Pons (tissue), 1 donor: ENCODE data around the gene ANKH.

Experiments
- DNase-seq: peaks from one replicate; pipeline ENCODE4 v3.0.0-alpha.2; 2016; ENCODE audit warnings: low spot score

ANKH gene

DNA sequence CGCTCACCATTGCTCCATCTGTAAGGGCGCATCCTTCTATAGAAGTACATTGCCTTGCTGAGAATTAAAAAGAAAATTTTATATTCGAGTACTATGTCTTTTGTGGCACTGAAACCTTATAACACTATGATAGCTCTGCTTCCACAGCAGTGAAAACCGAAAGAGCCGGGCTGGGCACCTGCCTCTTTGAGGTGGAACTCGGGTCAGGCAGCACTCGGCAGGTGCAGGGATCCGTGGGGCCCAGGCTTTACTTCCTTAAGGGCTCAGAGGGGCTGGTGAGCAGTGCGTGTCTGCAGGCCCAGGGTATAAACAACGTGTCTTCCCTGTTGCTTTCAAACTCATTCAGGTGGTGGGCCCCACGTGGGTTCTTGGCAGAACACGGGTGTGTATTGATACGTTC, 137.2 kb downstream of the ANKH start:
- no peak for DNase-seq

DNA sequence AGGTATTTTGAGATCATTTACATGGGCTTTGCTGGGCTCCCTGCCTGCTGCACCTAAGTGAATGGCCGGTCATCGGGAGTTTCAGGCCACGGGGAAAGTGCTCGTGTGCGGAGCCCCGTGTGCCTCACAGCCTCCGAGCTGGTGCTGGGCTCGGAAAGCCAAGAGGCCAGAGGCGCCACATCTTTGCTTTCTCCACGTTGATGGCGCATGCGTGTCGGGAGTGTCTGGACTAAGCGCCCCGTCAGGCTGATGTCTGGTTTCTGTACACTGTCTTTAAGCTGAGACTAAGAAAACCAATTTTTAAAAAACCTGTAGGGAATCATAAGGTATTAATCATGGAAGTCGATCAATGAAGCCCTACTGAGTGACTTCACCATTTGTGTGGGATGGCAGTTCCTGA, 137.9 kb downstream of the ANKH start:
- DNase-seq: no peak

DNA sequence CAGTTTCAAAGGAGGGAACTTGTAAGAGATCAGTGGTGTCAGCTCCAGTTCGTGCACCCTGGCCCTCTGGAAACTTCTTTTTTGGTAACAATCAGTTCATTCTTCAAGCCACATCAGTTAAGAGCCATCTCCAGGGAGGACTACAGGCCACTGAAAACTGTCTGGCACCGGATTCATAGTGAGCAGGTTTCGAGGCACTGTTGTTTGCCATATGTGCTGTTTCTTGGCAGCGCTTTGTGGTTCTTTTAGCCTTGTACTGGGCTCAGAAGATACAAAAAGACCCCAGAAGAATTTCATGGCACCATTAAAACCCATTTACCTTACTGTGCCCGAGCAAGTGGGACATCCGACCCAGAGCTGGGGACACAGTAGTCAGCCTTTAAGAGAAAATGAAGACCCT, 138.6 kb downstream of the ANKH start:
- no peak for DNase-seq

DNA sequence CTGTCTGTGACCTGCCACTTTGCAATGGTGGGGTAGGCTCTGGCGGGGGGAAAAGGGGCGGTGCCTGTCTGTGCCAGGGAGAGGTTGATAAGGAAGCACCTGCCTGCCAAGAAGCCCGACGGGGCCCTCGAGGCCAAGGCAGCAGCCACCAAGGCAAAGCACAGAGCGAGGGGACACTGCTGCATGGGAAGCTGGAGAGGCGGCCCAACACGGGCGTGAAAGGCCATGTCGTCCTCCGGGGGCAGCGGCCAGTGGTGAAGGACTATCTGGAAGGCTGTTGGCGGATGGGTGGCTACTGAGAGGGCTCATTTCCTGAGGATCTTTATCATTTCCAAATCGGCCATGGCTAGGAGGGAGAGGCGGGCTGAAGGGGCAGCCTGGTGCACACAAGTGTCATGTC, 140.7 kb downstream of the ANKH start:
- no peak for DNase-seq

DNA sequence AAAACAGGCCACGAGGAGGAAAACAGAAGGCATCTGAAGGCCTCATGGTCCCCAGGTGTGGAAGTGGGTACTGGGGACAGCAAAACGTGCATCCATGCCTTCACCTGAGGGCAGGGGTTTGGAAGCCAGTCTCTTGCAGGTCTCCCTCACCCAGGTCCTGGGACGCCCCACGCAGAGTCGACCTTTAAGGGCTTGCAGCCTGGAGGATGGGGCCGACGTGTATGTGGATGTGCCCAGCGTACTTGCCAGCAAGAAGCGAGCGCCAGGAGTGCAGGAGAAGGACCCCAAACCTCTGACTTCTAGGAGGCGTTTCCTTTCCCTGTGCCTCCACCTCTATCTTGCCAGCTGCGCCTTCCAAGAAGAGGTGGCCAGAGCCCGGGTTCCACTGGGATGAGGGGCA, 141.1 kb downstream of the ANKH start:
- no peak for DNase-seq

DNA sequence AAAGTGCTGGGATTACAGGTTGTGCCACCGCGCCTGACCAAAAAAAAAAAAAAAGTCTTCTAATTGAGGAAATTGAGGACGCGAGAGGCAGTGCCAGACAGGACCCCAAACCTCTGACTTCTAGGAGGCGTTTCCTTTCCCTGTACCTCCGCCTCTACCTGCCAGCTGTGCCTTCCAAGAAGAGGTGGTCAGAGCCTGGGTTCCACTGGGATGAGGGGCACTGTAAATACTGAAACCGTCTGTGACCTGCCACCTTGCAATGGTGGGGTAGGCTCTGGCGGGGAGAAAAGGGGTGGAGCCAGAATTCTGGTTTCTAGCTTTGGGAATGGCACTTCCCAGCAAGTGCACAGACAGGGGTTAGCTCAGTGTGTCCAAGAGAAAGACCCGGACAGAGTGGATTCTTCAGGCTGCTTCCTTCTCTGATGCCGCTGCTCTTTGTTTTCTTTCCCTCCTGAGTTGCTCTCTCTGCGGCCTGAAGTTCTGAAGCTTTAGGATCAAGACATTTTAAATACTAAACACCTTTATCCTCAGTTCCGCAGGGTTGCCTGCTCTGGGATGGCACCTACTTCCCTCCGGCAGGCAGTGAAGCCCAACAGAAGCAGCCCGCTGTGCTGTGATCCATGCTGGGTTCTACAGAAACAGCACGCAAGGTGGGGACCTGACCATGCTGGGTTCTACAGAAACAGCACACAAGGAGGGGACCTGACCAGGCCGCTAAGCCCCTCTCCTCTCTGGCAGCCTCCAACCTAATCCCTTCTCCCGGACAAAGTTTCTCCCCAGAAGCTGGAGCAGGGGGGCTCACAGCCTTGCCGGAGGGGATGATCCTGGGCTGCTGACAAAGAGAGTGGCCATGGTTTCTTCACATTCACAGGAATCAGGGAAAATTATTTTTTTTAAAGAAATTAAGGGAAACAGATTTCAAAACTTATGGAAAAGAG, 141.9 kb downstream of the ANKH start:
- no peak for DNase-seq

DNA sequence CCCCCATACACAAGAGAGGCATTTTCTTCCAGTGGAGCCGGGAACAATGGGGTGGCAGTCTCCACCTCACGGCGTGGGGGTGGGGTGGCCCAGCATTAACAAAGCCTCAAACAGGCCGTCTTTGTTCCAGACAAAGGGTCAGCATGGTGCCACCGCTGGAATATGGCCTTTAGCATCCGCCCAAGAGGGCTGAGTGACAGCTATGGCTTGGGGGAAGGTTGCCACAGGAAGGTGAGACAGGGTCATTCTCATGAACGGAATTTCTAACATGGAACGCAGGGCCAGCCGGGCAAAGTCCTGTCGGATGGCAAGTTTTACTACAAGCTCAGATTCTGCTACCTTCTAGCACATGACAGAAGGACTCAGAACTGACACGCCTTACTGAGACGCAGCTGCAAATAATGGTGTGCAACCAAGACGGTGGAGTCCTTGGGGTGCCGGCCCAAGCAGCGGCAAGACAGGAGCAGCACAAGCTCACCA, 143.1 kb downstream of the ANKH start:
- peak; percentile 97 for DNase-seq

DNA sequence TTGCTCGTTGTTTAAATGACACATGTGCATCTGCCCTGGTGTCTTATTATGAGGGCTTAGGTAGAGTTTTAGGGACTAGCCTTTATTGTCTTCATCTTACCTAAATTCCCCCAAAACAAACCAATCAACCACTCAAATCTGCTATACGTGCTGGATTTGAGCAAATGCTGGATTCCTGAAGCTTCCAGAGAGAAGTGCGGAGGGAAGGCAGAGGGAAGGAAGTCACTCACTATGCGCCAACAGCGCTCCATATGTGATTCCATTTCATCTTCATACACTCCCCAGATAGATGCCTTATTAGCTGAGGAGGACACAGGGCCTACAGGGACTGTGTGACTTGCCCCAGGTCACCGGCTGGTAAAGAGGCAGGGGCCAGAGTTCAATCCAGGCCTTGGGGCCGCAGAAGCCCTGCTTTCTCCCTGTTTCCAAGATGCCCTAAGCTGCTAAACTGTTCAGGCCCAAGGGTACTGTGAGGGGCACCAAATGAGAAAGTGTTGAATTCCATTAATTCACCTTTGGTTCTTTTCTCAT, 143.6 kb downstream of the ANKH start:
- DNase-seq: peak; percentile 68

DNA sequence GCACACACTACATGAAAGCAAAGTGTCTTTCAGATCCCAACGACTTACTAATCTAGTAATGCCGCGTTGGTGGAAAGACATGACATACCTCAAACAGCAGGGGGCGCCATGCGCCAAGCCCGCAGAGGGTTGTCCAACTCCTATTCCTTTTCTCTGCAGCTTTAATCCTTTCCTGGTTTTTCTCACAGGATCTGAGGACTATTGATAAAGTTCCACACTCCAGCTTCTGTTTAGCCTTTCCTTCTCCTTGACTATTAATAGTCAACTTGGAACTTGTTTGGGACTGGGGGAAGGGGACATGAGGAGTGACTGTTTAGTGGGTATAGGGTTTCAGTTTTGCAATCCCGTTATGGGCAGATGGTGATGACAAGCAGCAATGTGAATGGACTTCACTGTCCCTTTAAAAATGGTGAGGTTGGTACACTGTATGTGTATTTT, 144.1 kb downstream of the ANKH start:
- peak; percentile 96 for DNase-seq

DNA sequence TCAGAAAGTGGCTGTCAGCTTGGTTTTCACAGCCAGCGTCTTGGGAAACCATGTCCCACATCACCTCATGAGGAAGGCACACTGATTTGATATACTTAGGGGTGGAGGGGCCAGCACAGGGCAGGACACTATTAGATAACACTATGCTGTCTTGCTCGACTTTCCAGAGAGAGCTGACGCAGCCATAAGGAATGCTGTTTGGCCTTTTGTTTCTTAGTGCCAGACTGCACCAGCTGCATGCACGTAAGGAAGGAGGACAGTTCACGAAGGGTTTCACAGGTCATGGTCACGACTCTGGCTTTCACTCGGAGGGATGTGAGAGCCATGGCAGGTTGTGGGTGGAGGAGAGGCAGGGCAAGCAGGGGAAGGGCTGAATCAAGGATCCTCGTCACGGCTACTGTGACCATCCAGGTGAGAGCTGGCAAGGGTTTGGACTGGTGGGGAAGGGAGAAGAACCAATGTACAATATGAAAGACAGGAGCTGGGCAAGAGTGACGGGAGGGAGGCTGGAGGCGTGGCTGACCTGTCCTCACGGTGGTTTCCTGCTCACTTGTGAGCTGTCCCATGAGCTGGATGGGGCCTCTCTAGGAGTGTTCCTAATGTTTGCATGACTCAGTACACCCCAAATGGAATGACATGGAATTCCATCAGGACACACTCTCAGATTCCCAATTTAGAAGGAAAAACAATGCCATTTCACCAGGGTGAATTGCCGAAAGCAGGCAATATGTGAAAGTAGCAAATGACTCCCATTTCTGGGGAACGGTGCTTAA, 145.3 kb downstream of the ANKH start:
- DNase-seq: no peak

DNA sequence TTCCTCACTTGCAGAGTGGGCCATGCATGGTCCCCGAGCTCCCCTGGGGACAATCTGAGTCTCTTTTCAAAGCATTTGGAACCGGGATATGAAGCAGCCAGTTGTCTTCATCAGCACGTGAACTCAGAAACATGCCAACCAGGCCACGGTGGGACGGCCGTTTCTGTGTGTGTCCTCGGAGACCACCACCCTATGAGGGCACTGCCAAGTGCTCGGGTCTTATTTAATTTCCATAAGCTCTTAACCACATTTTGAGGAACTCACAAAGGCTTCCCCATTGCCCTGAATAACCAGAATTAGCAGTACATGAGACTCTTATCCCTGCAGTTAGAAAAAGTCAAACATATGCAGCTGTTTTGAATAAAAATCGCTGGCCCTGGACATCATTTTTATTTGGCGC, 146.9 kb downstream of the ANKH start:
- peak; percentile 62 for DNase-seq

DNA sequence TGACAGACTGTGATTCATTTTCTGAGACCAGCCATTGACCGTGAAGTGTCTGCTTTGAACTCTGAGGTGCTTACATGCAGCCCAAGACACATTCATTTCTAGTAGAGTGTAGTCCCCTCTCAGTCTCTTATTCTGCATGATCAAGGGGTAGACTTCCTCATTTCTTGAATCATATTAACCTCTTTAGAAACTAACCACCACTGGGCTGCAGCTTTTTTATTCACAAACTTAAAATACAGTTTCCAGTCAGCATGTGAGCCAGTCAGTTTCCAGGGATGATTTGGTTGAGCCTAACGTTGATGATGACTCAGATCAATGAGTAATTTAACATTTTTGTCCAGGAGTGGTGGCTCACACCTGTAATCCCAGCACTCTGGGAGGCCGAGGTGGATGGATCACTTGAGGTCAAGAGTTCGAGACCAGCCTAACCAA, 147.9 kb downstream of the ANKH start:
- no peak for DNase-seq

DNA sequence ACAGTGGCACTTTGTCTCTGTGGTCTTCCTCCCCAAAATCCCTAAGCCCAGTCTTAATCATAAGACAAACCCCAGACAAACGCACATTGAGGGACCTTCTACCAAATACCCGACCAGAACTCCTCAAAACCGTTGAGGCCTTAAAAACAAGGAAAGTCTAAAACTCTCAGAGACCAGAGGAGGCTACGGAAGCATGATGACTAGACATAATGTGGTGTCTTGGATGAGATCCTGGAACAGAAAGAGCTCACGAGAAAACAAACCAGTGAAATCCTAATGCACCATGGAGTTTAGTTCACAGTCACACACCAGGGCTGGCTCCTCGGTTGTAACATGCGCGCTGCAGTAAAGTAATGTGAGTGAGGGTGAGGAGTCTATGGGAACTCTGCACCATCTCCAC, 148.7 kb downstream of the ANKH start:
- no peak for DNase-seq

DNA sequence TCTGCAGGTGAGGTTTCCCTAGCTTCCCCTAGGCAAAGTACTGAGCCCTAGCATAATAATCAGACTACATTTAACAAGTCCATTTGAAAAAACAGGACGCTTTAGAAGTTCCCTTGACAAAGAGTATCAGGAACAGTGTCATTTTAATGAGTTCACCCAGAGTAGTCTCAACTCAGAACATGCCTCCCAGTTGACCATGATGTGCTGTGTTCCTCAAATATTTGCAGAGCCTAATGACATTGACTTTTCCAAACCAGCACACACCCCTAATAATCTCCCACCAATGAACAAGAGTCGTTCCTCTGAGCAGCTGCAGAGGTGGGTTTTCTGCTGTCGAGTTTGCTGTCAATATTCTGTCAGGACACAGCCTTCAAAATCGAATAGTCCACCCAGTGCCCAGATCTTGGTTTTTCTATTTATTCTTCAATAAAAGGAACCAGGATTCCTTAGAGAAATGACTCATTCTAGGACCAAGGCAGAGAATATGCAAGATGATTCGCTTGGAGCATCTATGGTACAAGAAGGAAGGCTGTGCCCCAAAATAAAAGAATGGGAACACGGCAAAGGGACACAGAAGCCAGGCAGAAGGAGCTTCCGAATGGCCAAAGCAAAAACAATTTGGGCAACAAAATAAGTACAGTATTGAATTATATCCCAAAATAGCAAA, 149.5 kb downstream of the ANKH start:
- DNase-seq: no peak

DNA sequence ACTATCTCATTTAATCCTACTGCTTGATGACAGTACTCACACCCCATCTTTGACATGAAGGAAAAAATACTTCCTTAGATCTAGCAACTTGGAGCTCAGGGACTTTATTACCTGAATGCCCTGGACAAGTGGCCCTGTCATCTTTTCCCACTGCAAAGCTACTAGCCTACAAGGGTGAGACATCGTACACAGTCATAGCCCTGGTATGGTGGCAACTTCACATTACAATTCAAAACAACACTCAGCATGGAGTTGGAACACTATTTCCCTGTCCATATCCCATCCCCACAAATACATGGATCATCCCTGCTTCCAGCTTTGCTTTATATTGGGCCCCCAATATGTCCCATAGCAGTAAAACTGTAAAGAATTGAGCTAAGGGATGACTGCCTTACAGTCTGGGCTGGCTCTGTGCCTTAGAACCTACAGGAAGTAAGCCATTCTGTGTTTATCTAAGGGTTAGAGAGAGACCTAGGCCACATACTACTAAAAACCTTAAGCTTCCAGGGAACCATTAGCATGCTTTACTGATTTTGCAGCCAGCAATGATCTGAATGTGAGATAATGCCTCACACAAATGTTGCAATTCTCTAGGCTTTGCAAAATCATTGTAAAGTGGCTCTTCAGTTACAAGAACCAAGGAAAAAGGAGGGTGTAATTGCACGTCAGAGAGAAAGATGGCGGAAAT, 151.2 kb downstream of the ANKH start:
- DNase-seq: no peak

DNA sequence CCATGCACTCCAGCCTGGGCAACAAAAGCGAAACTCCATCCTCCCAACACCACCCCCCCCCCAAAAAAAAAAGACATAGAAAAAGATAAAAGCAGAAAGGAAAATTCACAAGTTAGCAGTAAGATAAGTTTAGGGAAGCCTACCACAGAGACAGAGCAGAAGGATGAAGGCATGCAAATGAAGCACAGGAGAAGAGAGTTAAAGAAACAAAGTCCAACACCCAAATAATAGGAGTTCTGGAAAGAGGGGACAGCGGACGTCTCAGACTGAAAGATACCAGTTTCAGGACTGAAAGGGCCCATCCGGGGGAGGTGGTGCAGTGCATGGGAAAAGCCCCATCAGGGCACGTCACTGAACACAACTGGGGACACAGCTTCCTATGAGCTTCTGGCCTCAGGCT, 152.8 kb downstream of the ANKH start:
- DNase-seq: no peak

DNA sequence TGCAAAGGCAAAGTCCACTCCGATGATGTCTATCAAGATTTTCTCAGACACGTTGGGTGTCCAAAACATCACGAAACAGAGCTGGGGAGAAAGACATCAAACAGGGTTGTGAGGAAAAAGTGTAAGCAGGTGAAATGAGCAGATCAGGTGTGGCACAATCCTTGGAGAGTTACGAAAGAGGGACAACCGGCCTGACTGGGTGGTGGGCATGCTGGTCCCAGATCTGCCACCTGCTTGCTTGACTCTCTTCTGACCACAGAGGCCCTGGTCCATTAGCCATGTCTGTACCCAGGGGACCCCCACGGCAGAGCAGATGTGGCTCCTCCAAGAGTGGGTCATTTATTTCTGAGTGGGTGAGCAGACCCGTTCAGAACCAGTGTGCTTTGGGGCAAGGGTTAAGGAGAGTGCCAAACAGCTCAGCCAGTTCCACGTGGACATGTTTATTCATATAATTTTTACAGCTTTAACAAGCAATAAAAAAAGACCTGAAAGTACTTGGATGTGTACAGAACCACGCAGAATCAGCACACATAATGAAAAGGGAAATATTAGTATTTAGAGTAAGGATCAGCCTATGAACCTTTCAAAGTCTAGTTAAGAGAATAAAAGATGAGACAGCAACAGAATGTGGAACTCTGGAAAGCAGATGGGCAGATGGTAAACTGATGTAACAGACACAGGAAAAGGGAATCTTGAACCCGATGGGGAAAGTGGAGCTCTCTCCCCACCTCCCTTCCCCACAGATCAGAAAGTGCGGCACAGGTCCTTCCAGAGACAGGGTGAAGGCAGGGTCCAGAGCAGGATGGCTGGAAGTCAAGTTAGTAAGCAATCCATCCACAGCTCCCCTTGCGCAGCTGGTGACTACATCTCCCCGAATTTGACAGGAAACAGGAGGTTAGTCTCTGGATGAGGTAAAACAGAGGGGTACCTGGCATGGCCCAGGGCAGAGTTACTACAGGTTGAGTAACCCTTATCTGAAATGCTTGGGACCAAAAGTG, 154.5 kb downstream of the ANKH start:
- no peak for DNase-seq

DNA sequence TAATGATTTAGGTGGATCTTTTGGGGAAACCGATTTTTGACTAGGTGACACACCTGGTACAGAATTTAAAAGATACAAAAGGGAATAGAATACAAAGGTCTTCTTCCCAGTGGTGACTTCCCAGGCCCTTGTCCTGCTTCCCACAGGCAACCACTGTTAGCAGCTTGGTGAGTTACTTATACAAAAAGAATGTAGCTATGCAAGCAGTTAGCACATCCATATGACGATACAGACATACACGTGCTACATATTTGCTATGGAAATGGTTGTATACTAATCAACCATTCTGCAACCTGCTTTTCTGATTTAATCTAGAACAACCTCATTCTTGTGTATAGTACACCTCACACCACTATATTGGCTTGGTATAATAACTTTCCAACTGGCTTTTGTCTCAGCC, 156.1 kb downstream of the ANKH start:
- DNase-seq: no peak

DNA sequence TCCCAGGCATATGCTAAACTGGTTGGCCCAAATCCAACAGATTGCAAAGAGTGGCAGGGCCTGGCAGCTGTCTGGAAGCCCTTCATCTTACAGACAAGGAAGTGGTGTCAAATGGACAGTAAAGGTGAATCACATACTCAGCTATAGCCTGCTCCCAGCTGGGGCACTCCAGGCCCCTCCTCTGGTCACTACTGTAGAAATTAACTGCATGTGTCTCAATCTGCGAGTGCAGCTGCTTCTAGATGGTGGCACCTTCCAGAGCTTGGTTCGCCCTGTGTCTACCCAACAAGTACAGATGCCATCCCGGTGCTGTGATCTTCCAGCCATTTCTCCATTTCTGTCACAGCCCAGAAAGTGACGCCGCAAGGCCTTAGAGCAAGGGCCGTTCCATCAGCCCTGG, 156.9 kb downstream of the ANKH start:
- DNase-seq: no peak
